ENCODE data around the gene MEIKIN.

MEIKIN gene

DNA sequence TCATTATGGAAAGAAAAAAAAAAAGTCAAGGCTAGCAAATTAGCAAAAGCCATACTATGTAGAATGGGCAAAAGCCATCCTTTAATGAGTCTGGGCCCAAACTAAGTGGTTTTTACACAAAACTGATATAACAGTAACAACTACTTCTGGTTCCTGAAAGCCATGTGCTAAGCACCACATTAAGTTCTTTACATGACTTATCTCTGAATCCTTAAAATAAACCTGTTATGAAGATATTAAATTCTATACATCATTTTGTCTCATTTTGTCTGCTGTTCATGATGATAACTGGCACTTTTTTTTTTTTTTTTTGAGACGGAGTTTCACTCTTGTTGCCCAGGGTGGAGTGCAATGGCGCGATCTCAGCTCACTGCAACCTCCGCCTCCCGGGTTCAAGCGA lies 153.6 kb downstream of the MEIKIN start:
- Histone ChIP-seq H3K27ac (no peak overlapping the region), H3K4me2 (peak overlapping the region in 1 of 11 experiments; percentile 13; a peak in 1 of 22 replicates), H3K27me3 (no peaks in the 10 kb centered on the region), H3K36me3 (peaks cover 0 to 45% (median 26%) of the 10 kb centered on the region in 11 experiments; a peak in 20 of 22 replicates), H3K4me3 (no peak overlapping the region), H4K20me1 (peaks cover 45 to 94% (median 89%) of the 10 kb centered on the region in 11 experiments; a peak in 21 of 22 replicates), H3K9ac (no peak overlapping the region), H3K4me1 (peaks cover 13 to 66% (median 26%) of the 10 kb centered on the region in 10 experiments), H3K9me3 (replicated peaks in 1 of 11) (peaks cover 0 to 11% (median 0%) of the 10 kb centered on the region in 11 experiments; a peak in 3 of 22 replicates)
- no peak for TF ChIP-seq Cebpa-rat (IDR thresholded peaks at IDR 0.05)

DNA sequence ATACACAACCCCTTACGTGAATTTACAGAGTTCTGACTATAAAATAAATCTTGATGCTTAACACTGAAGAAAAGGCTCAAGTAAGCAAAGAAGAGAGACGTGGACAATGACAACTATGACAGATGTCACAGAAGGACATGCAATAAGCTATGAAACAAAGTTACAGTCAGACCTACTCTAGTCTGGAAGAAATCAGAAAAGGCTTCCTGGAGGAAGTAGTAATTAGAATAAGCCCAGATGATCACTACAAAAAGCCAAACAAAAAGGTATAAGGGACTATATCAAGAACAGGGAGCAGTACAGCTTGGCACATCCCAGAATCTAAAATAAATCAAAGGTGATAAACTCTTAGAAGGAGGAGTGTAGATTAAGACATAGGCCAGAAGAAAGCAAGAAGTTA lies 154.9 kb downstream of the MEIKIN start:
- H3K27me3 ChIP-seq = no peaks in the 10 kb centered on the region
- TF ChIP-seq Cebpa-rat (IDR thresholded peaks at IDR 0.05) = no peak
- peaks cover 13 to 72% (median 22%) of the 10 kb centered on the region in 10 experiments for H3K4me1 ChIP-seq
- H3K36me3 ChIP-seq = peaks cover 0 to 50% (median 26%) of the 10 kb centered on the region in 11 experiments; a peak in 20 of 22 replicates
- H3K4me3 ChIP-seq = no peak overlapping the region
- peaks cover 53 to 100% (median 93%) of the 10 kb centered on the region in 11 experiments; a peak in 21 of 22 replicates for H4K20me1 ChIP-seq
- peaks cover 0 to 11% (median 0%) of the 10 kb centered on the region in 11 experiments; a peak in 3 of 22 replicates for H3K9me3 ChIP-seq (replicated peaks in 1 of 11)
- no peak overlapping the region for H3K27ac ChIP-seq
- H3K9ac ChIP-seq = no peak overlapping the region
- H3K4me2 ChIP-seq = peak overlapping the region in 1 of 11 experiments; percentile 13; a peak in 3 of 22 replicates

DNA sequence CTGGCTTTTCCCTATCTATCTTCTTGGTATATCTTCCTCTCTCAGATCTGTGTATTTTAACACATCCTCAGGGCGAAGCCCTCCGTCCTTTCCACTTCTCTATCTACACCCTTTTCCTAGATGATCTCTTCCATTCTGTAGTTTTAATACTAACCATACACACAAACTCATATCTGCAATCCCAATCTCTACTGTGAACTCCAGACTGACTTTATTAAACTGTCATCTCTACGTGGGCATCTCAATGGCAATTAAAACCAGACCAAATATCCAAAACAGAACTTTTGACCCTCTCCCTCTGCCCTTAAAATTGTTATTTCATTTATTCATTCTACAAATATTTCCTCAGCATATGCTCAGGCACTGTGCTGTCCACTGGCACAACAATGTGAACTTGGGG lies 155.7 kb downstream of the MEIKIN start:
- peaks cover 5 to 64% (median 15%) of the 10 kb centered on the region in 10 experiments for H3K4me1 ChIP-seq
- no peaks in the 10 kb centered on the region for H3K27me3 ChIP-seq
- H3K4me3 ChIP-seq = no peak overlapping the region
- H3K9ac ChIP-seq = no peak overlapping the region
- TF ChIP-seq Cebpa-rat (IDR thresholded peaks at IDR 0.05) = no peak
- H3K9me3 ChIP-seq (replicated peaks in 1 of 11) = peaks cover 0 to 11% (median 0%) of the 10 kb centered on the region in 11 experiments; a peak in 3 of 22 replicates
- no peak overlapping the region for H3K27ac ChIP-seq
- peaks cover 49 to 99% (median 90%) of the 10 kb centered on the region in 11 experiments; a peak in 21 of 22 replicates for H4K20me1 ChIP-seq
- H3K36me3 ChIP-seq = peaks cover 0 to 50% (median 26%) of the 10 kb centered on the region in 11 experiments; a peak in 20 of 22 replicates
- H3K4me2 ChIP-seq = 0 out of 22 replicates have a peak overlapping the region, but pooled peaks of 1 of the 11 experiments have one; percentile 13

DNA sequence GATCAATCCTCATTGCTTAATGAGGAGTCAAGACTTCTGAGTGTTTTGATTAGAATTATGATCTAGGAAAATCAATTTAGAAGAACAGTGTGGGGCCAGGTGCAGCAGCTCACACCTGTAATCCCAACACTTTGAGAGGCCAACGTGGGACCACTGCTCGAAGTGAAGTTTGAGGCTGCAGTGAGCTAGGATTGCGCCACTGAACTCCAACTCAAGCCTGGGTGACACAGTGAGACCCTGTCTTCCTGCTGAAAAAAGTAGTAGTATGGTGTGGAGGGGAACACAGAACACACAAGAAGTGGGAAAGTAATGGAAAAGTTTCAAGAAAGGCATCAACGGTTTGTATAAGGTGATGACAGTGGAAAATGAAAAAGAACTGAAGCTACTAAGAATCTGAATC lies 157.7 kb downstream of the MEIKIN start:
- no peak for TF ChIP-seq Cebpa-rat (IDR thresholded peaks at IDR 0.05)
- no peaks in the 10 kb centered on the region for H3K27me3 ChIP-seq
- H4K20me1 ChIP-seq = peaks cover 39 to 99% (median 82%) of the 10 kb centered on the region in 11 experiments; a peak in 21 of 22 replicates
- peaks cover 0 to 20% (median 9%) of the 10 kb centered on the region in 11 experiments; a peak in 17 of 22 replicates for H3K9me3 ChIP-seq (replicated peaks in 1 of 11)
- no peak overlapping the region for H3K27ac ChIP-seq
- peaks cover 0 to 44% (median under 1%) of the 10 kb centered on the region in 10 experiments; a peak in 8 of 20 replicates for H3K4me1 ChIP-seq
- no peak overlapping the region for H3K4me3 ChIP-seq
- H3K9ac ChIP-seq = no peak overlapping the region
- peak overlapping the region in 2 of 11 experiments; percentile 1 to 6; a peak in 1 of 22 replicates for H3K4me2 ChIP-seq
- H3K36me3 ChIP-seq = peaks cover 8 to 50% (median 26%) of the 10 kb centered on the region in 11 experiments; a peak in 20 of 22 replicates

DNA sequence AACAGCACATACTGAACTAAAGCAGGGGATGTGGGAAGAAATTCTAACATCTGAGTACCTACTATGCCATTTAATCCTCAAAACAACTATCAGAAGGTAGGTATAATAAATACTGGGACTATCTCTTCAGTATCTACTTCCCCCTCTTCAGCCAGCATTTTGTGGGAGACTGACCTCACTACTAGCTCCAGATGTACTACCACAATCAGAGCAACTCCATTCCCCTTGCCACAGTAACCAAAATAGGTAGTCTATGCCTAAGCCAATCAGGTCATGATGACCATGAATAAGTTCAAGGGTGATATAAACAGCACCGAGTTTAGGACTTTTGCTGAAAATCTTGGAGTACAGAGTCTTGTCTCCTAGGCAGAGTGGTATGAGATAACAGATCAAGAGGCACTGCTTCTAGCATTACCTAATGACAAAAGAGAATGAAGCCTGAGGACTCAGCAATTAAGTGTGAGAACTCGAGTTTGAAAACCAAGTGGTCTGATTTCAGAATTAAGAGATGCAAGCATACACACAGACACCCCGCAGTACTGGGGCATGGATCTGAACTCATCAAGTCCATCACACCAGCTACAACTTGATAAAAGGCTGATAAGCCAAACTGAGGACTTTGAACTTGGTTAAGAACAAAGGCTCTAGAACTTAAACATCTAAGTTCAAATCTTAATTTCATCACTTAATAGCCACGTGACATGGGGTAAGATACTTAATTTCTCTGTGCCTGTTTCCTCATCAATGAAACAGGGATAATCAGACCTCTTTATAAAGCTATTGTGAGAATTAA lies 158.4 kb downstream of the MEIKIN start:
- peaks cover 0 to 38% (median 0%) of the 10 kb centered on the region in 10 experiments; a peak in 5 of 20 replicates for H3K4me1 ChIP-seq
- H3K36me3 ChIP-seq = peaks cover 11 to 51% (median 28%) of the 10 kb centered on the region in 11 experiments; a peak in 21 of 22 replicates
- no peak for TF ChIP-seq Cebpa-rat (IDR thresholded peaks at IDR 0.05)
- H4K20me1 ChIP-seq = peaks cover 39 to 99% (median 77%) of the 10 kb centered on the region in 11 experiments; a peak in 21 of 22 replicates
- no peak overlapping the region for H3K9ac ChIP-seq
- H3K9me3 ChIP-seq (replicated peaks in 1 of 11) = peaks cover 0 to 27% (median 14%) of the 10 kb centered on the region in 11 experiments; a peak in 20 of 22 replicates
- H3K27me3 ChIP-seq = no peaks in the 10 kb centered on the region
- H3K4me2 ChIP-seq = peak overlapping the region in 2 of 11 experiments; percentile 1 to 6; a peak in 1 of 22 replicates
- H3K27ac ChIP-seq = no peak overlapping the region
- no peak overlapping the region for H3K4me3 ChIP-seq

DNA sequence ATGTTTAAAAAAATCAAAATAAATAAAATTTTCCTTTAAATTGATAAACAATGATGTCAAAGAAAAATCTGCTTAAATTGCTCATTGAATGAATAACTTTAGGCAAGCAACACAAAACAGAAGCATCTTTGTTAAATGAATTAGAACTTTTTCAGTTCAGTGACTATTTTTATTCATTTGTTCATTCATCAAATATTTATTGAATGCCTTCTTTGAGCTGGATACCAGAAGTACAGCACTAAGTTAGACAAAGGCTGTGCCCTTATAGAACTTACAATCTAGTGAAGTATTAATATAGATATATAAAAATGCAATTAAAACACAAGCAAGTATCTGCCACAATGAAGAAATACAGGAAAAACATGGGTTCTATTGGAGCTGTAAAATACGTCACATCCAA lies 159.4 kb downstream of the MEIKIN start:
- no peak overlapping the region for H3K4me3 ChIP-seq
- H3K36me3 ChIP-seq = peaks cover 19 to 61% (median 37%) of the 10 kb centered on the region in 11 experiments; a peak in 21 of 22 replicates
- H3K27me3 ChIP-seq = no peaks in the 10 kb centered on the region
- no peak overlapping the region for H3K9ac ChIP-seq
- TF ChIP-seq Cebpa-rat (IDR thresholded peaks at IDR 0.05) = no peak
- no peak overlapping the region for H3K27ac ChIP-seq
- H3K4me2 ChIP-seq = no peak overlapping the region
- H3K9me3 ChIP-seq (replicated peaks in 1 of 11) = peaks cover 0 to 37% (median 25%) of the 10 kb centered on the region in 11 experiments; a peak in 20 of 22 replicates
- peaks cover 0 to 27% (median 0%) of the 10 kb centered on the region in 10 experiments; a peak in 4 of 20 replicates for H3K4me1 ChIP-seq
- H4K20me1 ChIP-seq = peaks cover 39 to 99% (median 66%) of the 10 kb centered on the region in 11 experiments; a peak in 21 of 22 replicates

DNA sequence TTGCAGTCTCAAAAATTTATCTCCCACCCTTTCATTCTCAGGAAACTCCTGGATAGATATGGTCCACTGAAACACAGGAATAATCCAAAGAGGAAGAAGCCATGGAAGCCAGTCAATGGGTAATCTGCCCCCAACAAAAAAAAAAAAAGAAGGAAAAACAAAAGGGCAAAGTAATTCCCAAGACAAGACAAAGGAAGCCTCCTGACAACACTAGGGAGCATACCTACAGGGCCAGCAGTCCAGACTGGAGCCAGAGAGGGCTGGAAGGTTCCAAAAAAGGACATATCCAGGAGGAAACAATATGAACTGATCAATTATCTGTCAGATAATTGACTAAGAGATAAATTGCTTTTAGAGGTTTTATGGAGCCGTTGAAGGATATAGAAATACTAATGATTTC lies 161.6 kb downstream of the MEIKIN start:
- no peak overlapping the region for H3K27ac ChIP-seq
- H3K4me1 ChIP-seq = peaks cover 0 to 17% (median 0%) of the 10 kb centered on the region in 10 experiments; a peak in 4 of 20 replicates
- H4K20me1 ChIP-seq = peaks cover 26 to 98% (median 52%) of the 10 kb centered on the region in 11 experiments; a peak in 19 of 22 replicates
- peaks cover 0 to 44% (median 41%) of the 10 kb centered on the region in 11 experiments; a peak in 20 of 22 replicates for H3K9me3 ChIP-seq (replicated peaks in 1 of 11)
- H3K36me3 ChIP-seq = peaks cover 26 to 57% (median 43%) of the 10 kb centered on the region in 11 experiments; a peak in 21 of 22 replicates
- no peak for TF ChIP-seq Cebpa-rat (IDR thresholded peaks at IDR 0.05)
- H3K27me3 ChIP-seq = no peaks in the 10 kb centered on the region
- no peak overlapping the region for H3K4me2 ChIP-seq
- no peak overlapping the region for H3K4me3 ChIP-seq
- H3K9ac ChIP-seq = no peak overlapping the region

DNA sequence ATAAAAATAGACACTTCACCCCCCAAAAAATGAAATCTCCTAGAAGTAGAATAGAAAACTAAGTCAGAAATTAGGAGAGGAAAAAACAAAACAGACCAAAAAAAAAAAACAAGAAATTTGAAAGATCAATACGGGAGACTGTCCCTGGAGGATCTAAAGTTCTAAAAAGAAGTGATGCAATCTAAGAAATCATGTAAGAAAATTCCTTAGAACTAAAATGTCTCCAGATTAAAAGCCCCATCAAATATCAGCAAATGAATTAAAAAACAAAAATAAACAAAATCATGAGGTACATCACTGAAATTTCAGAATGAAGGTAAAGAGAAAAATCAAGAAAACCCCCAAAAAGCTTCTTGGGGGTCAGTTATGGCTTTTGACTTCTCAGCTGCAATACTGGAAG lies 162.1 kb downstream of the MEIKIN start:
- TF ChIP-seq Cebpa-rat (IDR thresholded peaks at IDR 0.05) = no peak
- H3K9ac ChIP-seq = no peak overlapping the region
- no peaks in the 10 kb centered on the region for H3K27me3 ChIP-seq
- peaks cover 0 to 44% (median 41%) of the 10 kb centered on the region in 11 experiments; a peak in 20 of 22 replicates for H3K9me3 ChIP-seq (replicated peaks in 1 of 11)
- peaks cover 22 to 93% (median 48%) of the 10 kb centered on the region in 11 experiments; a peak in 19 of 22 replicates for H4K20me1 ChIP-seq
- H3K4me1 ChIP-seq = peaks cover 0 to 17% (median 0%) of the 10 kb centered on the region in 10 experiments; a peak in 4 of 20 replicates
- no peak overlapping the region for H3K4me3 ChIP-seq
- no peak overlapping the region for H3K4me2 ChIP-seq
- H3K36me3 ChIP-seq = peaks cover 26 to 56% (median 43%) of the 10 kb centered on the region in 11 experiments; a peak in 21 of 22 replicates
- no peak overlapping the region for H3K27ac ChIP-seq
